ENCODE data around the gene RNF215. TPM values are rescaled to one million over a fixed set of nuclear protein-coding genes. Genes with fewer than 3 reads are reported as not detected.

Gene RNF215
- polyA plus RNA-seq, 1 experiment = 15.8 TPM

GRCh38 chr22:30385942-30386341 lies 1.3 kb downstream of the RNF215 start:
- CTCF ChIA-PET = interaction anchor here (0.6 to 19.7 kb wide), 15 partner anchors 11 to 251 kb away, joined by 3 to 204 read pairs (median 3); partner anchors contain the start of genes CASTOR1 and SEC14L2
- Histone ChIP-seq H3K27me3 (ENCODE audit: control insufficient read depth, insufficient read depth, low read length) (no peaks in the 10 kb centered on the region), H3K36me3 (ENCODE audit: control insufficient read depth, insufficient read depth, low read length) (peaks cover 9% of the 10 kb centered on the region), H3K4me3 (ENCODE audit: low read depth, low read length) (no peak overlapping the region)
- POLR2A ChIA-PET = no interaction called here
- TF ChIP-seq CTCF (IDR thresholded peaks at IDR 0.05; ENCODE audit: insufficient read depth, low read depth, low read length) = no peak
- DNase-seq (ENCODE audit: low read depth) = no peak

GRCh38 chr22:30383061-30383460 lies 4.2 kb downstream of the RNF215 start:
- H3K4me3 ChIP-seq (ENCODE audit: low read depth, low read length) = no peak overlapping the region
- CTCF ChIA-PET = interaction anchor here (1.0 to 19.7 kb wide), 5 partner anchors 9 to 120 kb away, joined by 4 to 204 read pairs (median 4); partner anchors contain the start of gene CASTOR1
- TF ChIP-seq CTCF (IDR thresholded peaks at IDR 0.05; ENCODE audit: insufficient read depth, low read depth, low read length) = no peak
- peaks cover 20% of the 10 kb centered on the region for H3K36me3 ChIP-seq (ENCODE audit: control insufficient read depth, insufficient read depth, low read length)
- no peak for DNase-seq (ENCODE audit: low read depth)
- H3K27me3 ChIP-seq (ENCODE audit: control insufficient read depth, insufficient read depth, low read length) = no peaks in the 10 kb centered on the region
- POLR2A ChIA-PET = no interaction called here

- peaks cover 20% of the 10 kb centered on the region for H3K36me3 ChIP-seq (ENCODE audit: control insufficient read depth, insufficient read depth, low read length)
- TF ChIP-seq CTCF (IDR thresholded peaks at IDR 0.05; ENCODE audit: insufficient read depth, low read depth, low read length) = no peak
- ChIA-PET CTCF (interaction anchor here (1.0 to 19.7 kb wide), 4 partner anchors 8 to 119 kb away, joined by 4 to 204 read pairs (median 4); partner anchors contain the start of gene CASTOR1), POLR2A (no interaction called here)
- no peaks in the 10 kb centered on the region for H3K27me3 ChIP-seq (ENCODE audit: control insufficient read depth, insufficient read depth, low read length)
- no peak for DNase-seq (ENCODE audit: low read depth)
- no peak overlapping the region for H3K4me3 ChIP-seq (ENCODE audit: low read depth, low read length)
These were observed 4.9 kb downstream of the RNF215 start for GRCh38 chr22:30382340-30382739.

- H3K27me3 ChIP-seq (ENCODE audit: control insufficient read depth, insufficient read depth, low read length) = no peaks in the 10 kb centered on the region
- POLR2A ChIA-PET = no interaction called here
- DNase-seq (ENCODE audit: low read depth) = no peak
- TF ChIP-seq CTCF (IDR thresholded peaks at IDR 0.05; ENCODE audit: insufficient read depth, low read depth, low read length) = no peak
- H3K4me3 ChIP-seq (ENCODE audit: low read depth, low read length) = no peak overlapping the region
- peaks cover 20% of the 10 kb centered on the region for H3K36me3 ChIP-seq (ENCODE audit: control insufficient read depth, insufficient read depth, low read length)
- CTCF ChIA-PET = interaction anchor here (1.1 to 19.7 kb wide), 4 partner anchors 94 to 273 kb away, joined by 3 to 204 read pairs (median 5); partner anchors contain the start of gene CASTOR1
These were observed 5.9 kb downstream of the RNF215 start for GRCh38 chr22:30381264-30381663.

GRCh38 chr22:30380011-30380410 lies 7.2 kb downstream of the RNF215 start:
- POLR2A ChIA-PET = no interaction called here
- TF ChIP-seq CTCF (IDR thresholded peaks at IDR 0.05; ENCODE audit: insufficient read depth, low read depth, low read length) = no peak
- CTCF ChIA-PET = interaction anchor here (1.1 to 19.7 kb wide), 4 partner anchors 11 to 124 kb away, joined by 6 to 204 read pairs (median 6); partner anchors contain the start of gene CASTOR1
- Histone ChIP-seq H3K27me3 (ENCODE audit: control insufficient read depth, insufficient read depth, low read length) (no peaks in the 10 kb centered on the region), H3K4me3 (ENCODE audit: low read depth, low read length) (no peak overlapping the region), H3K36me3 (ENCODE audit: control insufficient read depth, insufficient read depth, low read length) (peaks cover 20% of the 10 kb centered on the region)
- no peak for DNase-seq (ENCODE audit: low read depth)
